AG04449 (cell line): ENCODE measurements around the gene TM7SF2.
A peak's percentile ranks its signal among the peaks of the same experiment; 100 is the strongest.

Source experiments
- CTCF ChIA-PET: fragments of 350-600 bp; formaldehyde crosslinking; extraction: SDS; loops from one replicate; lab custom pipeline; 2021; ENCODE audit warnings: antibody characterized with exemption; lab: Yijun Ruan, JAX
- POLR2A ChIA-PET: fragments of 400-600, 350-600 bp; formaldehyde crosslinking; extraction: SDS; loops from one replicate; lab custom pipeline; 2020; ENCODE audit warnings: antibody characterized with exemption, inconsistent platforms; lab: Yijun Ruan, JAX
- DNase-seq: peaks from one replicate; pipeline ENCODE4 v3.0.0-alpha.2; 2010; ENCODE audit warnings: low read depth, low spot score
- H3K4me3 ChIP-seq: 2 replicates; pipeline ENCODE4 v1.5.1; 2011; ENCODE audit warnings: low read depth, mild to moderate bottlenecking, control low read depth, low read length
- TF ChIP-seq, protein P1 (sequence below): IDR thresholded peaks from one replicate; pipeline ENCODE4 v1.5.1; 2011; ENCODE audit warnings: mild to moderate bottlenecking, moderate library complexity, low read length, control low read depth, inconsistent platforms; ENCODE audit not compliant: insufficient read depth; ENCODE audit errors: missing control alignments

Gene TM7SF2

DNA sequence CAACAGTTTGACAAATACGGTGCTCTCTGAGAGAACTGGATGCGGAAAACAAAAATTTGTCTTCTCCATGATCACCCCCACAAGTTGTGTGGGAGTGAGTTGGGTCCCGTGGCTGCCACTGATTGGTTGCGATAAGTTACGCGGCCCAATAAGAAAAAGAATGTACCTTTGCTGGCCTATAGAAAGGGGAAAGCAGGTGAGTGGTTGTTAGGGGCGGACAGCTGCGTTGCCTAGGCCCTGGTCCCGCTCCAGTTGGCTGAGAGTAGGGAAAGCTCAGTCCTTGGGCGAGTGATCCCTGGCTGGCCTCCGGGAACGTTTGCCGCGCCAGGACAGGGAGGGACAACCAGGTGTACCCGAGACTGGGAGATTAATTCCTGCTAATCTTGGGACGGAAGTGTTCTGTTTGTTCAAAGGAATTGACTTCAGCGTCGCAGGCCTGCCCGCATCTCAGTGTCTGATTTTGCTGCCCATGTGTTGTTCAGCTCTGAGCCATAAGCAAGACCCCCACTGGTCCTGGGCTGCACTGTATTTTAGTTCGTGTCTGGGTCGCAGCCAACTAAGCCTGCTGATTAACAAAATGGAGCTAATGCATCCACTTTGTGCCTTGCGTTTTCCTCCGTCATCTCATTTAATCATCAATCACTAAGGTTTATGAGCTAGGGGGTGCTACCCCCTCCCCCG, 23.4 kb downstream of the TM7SF2 start:
- H3K4me3 ChIP-seq: peak overlapping the region; percentile 95
- ChIA-PET POLR2A (interaction anchor here (0.5 to 3.1 kb wide), 11 partner anchors 10 to 289 kb away, joined by 3 to 20 read pairs (median 4); partner anchors contain the start of genes CAPN1, FAU, MRPL49 and NEAT1), CTCF (interaction anchor here (0.8 to 2.4 kb wide), 8 partner anchors 13 to 287 kb away, joined by 3 to 11 read pairs (median 4); partner anchors contain the start of gene ZNHIT2)
- peak; percentile 87 for DNase-seq
- TF ChIP-seq, protein P1, sequence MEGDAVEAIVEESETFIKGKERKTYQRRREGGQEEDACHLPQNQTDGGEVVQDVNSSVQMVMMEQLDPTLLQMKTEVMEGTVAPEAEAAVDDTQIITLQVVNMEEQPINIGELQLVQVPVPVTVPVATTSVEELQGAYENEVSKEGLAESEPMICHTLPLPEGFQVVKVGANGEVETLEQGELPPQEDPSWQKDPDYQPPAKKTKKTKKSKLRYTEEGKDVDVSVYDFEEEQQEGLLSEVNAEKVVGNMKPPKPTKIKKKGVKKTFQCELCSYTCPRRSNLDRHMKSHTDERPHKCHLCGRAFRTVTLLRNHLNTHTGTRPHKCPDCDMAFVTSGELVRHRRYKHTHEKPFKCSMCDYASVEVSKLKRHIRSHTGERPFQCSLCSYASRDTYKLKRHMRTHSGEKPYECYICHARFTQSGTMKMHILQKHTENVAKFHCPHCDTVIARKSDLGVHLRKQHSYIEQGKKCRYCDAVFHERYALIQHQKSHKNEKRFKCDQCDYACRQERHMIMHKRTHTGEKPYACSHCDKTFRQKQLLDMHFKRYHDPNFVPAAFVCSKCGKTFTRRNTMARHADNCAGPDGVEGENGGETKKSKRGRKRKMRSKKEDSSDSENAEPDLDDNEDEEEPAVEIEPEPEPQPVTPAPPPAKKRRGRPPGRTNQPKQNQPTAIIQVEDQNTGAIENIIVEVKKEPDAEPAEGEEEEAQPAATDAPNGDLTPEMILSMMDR: no peak

DNA sequence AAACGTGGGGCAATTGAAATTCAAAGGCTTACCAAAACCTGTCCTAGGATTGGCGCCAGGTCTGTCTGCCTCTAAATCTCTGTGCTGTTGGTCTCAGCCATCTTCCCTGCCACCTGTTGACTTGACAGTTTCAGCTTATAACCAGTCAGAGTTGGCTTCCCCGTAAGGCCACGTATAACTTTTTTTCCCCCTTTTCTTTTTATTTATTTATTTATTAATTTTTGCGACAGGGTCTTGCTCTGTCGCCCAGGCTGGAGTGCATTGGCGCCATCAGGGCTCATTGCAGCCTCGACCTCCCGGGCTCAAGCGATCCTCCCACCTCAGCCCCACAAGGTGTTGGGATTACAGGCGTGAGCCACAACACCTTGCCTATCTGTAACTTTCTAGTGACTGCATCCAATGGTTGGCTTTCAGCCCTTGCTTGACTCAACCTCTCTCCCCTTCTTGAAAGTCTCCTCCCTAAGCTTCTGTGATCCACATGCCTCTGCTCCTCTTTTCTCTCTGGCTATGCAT, 24.0 kb downstream of the TM7SF2 start:
- no peak for DNase-seq
- peak overlapping the region; percentile 95 for H3K4me3 ChIP-seq
- ChIA-PET CTCF (interaction anchor here (0.8 to 2.4 kb wide), 7 partner anchors 12 to 194 kb away, joined by 3 to 11 read pairs (median 4); partner anchors contain the start of genes TM7SF2 and ZNHIT2), POLR2A (interaction anchor here (0.5 to 3.1 kb wide), 9 partner anchors 10 to 290 kb away, joined by 3 to 20 read pairs (median 4); partner anchors contain the start of genes CAPN1, FAU, MRPL49 and NEAT1)
- TF ChIP-seq, protein P1: no peak

DNA sequence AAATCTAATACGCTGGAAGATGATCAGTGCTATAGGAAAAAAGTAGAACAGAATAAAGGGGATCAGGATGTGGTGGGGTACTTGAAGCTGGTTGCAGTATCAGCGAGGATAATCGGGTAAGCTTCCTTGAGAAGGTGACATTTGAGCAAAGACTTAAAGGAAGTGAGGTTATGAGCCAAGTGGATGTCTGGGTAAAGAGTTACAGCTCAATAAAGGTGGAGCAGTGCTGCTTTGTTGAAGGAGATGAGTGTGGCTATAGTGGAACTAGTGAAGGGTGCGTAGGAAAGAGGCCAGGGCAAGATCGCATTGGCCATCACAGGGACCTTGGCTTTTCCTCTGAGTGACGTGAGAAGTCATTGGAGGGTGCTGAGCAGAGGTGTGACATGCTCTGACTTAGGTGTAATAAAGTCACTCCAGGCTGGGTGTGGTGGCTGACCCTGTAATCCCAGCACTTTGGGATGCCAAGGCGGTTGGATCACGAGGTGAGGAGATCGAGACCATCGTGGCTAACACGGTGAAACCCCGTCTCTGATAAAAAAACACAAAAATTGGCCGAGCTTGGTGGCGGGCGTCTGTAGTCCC, 24.9 kb downstream of the TM7SF2 start:
- TF ChIP-seq, protein P1: no peak
- POLR2A ChIA-PET: no interaction called here
- DNase-seq: no peak
- CTCF ChIA-PET: interaction anchor here (1.3 to 2.4 kb wide), 5 partner anchors 11 to 193 kb away, joined by 3 to 11 read pairs (median 4); partner anchors contain the start of genes TM7SF2 and ZNHIT2
- no peak overlapping the region for H3K4me3 ChIP-seq

DNA sequence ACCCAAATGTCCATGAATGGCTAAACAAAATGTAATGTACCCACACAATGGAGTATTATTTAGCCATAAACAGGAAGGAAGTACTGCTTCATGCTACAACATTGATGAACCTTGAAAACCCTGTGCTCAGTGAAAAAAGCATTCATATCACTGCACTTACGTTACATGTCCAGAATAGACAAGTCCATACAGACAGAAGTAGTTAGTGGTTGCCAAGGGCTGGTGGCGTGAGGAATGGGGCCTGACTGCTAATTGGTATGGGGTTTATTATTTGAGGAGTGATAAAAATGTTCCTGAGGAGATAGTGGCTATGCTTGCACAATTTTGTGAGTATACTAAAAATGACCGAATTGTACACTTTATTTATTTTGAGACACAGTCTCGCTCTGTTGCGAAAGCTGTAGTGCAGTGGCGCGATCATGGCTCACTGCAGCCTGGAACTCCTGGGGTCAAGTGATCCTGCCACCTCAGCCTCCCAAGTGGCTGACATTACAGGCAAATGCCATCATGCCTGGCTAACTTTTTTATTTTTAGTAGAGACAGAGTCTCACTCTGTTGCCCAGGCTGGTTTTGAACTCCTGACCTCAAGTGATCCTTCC, 30.3 kb downstream of the TM7SF2 start:
- POLR2A ChIA-PET: no interaction called here
- CTCF ChIA-PET: no interaction called here
- no peak overlapping the region for H3K4me3 ChIP-seq
- TF ChIP-seq, protein P1: no peak
- DNase-seq: no peak

DNA sequence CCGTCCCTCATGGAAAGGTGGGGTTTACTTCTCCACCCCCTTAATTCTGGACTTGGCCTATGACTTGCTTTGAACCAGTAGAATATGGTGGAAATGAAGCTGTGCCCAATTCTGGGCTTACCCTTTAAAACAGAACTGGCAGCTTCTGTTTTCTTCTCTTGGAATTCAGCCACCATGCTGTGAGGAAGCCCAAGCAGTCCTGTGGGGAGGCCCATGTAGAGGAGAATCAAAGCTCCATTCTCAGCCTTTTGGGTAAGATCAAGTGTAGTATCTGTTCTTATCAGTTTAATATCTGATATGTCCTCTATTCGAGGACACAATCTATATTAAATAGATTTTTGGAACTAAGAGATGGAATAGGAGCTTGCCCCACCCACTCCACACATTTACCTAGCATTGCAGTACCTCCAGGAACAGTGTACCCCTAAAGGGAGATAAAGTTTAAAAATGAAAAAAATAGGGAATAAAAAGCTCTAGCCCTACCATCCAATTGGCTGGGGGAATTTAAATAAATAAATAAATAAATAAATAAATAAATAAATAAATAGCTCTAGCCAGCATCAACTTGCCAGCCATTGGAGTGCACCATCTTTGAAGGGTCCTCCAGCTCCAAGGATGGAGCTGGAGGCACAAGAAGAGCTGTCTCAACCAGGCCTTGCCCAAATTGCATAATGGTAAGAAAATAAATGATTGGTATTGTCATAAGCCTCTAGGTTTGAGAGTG, 35.8 kb downstream of the TM7SF2 start:
- POLR2A ChIA-PET: interaction anchor here (0.6 kb wide), 1 partner anchor 14 kb away, joined by 3 read pairs; no protein-coding TSS in a partner anchor
- TF ChIP-seq, protein P1: no peak
- DNase-seq: no peak
- no peak overlapping the region for H3K4me3 ChIP-seq
- CTCF ChIA-PET: interaction anchor here (1.4 to 1.9 kb wide), 4 partner anchors 12 to 184 kb away, joined by 3 to 11 read pairs (median 6); partner anchors contain the start of gene TM7SF2
